PFSK-1 (cell line): ENCODE results near the gene OSBPL10.

Experiments used
- FOXP2 ChIP-seq: optimal IDR thresholded peaks from 2 replicates; pipeline ENCODE3; 2011; ENCODE audit warnings: borderline replicate concordance, control low read depth, inconsistent platforms; ENCODE audit not compliant: insufficient read depth; ENCODE audit errors: extremely low read length, extremely low read depth
- POLR2AphosphoS5 ChIP-seq: IDR thresholded peaks from 2 replicates; pipeline ENCODE4 v1.6.1; 2012; ENCODE audit warnings: low read depth, mild to moderate bottlenecking, control low read depth, low read length, moderate library complexity
- SIN3A ChIP-seq: IDR thresholded peaks from 2 replicates; pipeline ENCODE4 v1.6.1; 2012; ENCODE audit warnings: mild to moderate bottlenecking, low read length, moderate library complexity, borderline replicate concordance; ENCODE audit not compliant: insufficient read depth
- TAF1 ChIP-seq: IDR thresholded peaks from 2 replicates; pipeline ENCODE4 v1.6.1; 2012; ENCODE audit warnings: low read length, control low read depth, borderline replicate concordance; ENCODE audit not compliant: insufficient read depth
- TF ChIP-seq, protein P1 (sequence below), 2 experiments: IDR thresholded peaks; 2 replicates each; pipeline versions ENCODE4 v1.6.1 to v1.8.0; 2011 to 2012; ENCODE audit warnings: low read depth in 2 of 2, low read length in 2 of 2, control low read depth in 1 of 2, inconsistent platforms in 1 of 2, mild to moderate bottlenecking in 1 of 2, moderate library complexity in 1 of 2; ENCODE audit not compliant: insufficient read depth in 1 of 2

The OSBPL10 gene

DNA sequence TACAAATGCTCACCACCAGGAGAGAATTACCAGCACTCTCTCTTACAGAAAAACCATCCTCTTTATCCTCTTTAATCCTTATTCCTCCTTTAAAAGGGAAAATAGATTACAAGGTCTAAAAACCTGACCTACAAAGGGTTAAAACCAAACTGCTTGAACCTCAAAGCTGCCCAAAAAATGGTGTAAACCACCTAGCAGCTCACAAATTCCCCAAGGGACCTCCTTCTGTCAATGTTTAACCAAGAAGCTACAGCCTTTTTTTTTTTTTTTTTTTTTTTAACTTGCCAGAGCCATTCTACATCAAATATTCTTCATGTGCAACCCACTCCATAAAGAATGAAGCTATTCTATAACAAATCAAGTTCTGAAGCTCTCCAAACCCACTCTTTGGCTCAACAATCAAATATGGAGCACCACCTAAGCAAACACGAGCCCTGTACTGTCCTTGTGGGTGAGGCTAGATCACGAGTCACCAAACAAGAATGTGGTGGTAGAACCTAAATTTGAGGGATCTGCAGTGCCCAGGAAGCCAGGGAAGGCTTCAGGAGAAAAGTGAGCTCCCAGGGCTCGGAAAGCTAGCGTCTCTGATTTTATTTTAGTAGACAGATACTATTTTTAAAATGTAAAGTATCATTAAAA lies 20.1 kb downstream of the OSBPL10 start:
- TF ChIP-seq, protein P1, sequence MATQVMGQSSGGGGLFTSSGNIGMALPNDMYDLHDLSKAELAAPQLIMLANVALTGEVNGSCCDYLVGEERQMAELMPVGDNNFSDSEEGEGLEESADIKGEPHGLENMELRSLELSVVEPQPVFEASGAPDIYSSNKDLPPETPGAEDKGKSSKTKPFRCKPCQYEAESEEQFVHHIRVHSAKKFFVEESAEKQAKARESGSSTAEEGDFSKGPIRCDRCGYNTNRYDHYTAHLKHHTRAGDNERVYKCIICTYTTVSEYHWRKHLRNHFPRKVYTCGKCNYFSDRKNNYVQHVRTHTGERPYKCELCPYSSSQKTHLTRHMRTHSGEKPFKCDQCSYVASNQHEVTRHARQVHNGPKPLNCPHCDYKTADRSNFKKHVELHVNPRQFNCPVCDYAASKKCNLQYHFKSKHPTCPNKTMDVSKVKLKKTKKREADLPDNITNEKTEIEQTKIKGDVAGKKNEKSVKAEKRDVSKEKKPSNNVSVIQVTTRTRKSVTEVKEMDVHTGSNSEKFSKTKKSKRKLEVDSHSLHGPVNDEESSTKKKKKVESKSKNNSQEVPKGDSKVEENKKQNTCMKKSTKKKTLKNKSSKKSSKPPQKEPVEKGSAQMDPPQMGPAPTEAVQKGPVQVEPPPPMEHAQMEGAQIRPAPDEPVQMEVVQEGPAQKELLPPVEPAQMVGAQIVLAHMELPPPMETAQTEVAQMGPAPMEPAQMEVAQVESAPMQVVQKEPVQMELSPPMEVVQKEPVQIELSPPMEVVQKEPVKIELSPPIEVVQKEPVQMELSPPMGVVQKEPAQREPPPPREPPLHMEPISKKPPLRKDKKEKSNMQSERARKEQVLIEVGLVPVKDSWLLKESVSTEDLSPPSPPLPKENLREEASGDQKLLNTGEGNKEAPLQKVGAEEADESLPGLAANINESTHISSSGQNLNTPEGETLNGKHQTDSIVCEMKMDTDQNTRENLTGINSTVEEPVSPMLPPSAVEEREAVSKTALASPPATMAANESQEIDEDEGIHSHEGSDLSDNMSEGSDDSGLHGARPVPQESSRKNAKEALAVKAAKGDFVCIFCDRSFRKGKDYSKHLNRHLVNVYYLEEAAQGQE (IDR thresholded peaks at IDR 0.05; ENCODE audit: insufficient read depth in 1 of 2, low read depth in 2 of 2, low read length in 2 of 2) = no peak
- TF ChIP-seq FOXP2 = no peak
- TF ChIP-seq SIN3A = no peak
- TF ChIP-seq POLR2AphosphoS5 = no peak
- TF ChIP-seq TAF1 = no peak

DNA sequence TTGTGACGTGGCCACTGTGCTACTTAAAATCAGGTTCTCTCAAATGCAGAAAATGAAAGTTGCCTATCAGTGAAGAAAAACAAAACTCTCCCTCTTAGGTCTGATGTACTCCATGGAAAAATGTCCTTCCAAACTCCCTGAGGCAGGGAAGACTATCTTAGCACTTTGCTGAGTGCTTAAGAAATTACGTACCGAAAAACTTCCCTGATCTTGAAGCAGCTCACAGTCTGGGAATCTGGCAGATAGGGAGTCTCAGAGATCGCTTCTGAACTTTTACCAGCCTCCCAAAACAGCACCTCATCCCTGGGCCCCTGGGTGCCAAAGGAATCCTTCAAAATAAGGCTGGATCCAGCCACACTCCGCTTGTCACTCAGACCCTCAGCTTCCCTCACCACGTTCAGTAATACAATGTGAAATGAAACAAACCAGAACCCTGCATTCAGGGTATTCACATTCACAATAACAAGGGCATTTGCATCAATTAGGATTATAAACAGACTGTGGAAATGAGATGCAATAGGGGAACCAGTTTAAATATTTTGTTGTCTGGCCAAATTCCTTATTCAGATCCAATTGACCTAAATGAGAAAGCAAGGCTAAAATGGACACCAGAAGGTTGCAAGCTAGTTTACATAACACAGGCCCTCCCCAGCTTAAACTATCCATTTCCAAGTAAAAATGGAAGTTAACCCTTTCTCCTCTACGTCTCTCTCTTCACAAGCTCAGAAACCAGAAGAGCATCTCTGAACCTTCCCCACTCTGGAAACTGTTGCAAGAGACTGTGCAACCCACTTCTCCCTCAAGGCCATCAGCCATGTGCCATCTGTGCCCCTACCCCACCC lies 20.9 kb downstream of the OSBPL10 start:
- no peak for TF ChIP-seq POLR2AphosphoS5
- TF ChIP-seq, protein P1 (IDR thresholded peaks at IDR 0.05; ENCODE audit: insufficient read depth in 1 of 2, low read depth in 2 of 2, low read length in 2 of 2) = no peak
- TF ChIP-seq FOXP2 = no peak
- no peak for TF ChIP-seq SIN3A
- TF ChIP-seq TAF1 = no peak

DNA sequence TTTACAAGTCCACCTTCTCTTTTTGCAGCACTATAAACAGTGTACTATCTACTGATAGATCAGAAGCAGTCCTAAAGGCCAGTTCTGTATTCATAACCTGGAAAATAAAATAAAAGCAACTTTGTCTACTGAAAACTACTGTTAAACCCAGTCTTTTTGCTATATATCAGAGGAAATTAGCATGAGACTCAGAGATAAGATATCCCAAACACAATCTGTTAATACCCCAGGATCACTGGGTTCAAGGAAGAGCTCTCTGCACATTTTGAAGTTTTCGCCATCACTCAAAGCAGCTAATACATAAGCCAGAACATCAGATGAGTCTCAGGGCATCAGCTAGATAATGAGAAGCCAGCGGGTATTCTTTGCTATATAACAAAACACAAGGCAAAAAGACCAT lies 21.8 kb downstream of the OSBPL10 start:
- TF ChIP-seq POLR2AphosphoS5 = no peak
- no peak for TF ChIP-seq FOXP2
- no peak for TF ChIP-seq SIN3A
- TF ChIP-seq, protein P1 (IDR thresholded peaks at IDR 0.05; ENCODE audit: insufficient read depth in 1 of 2, low read depth in 2 of 2, low read length in 2 of 2) = no peak
- TF ChIP-seq TAF1 = no peak

DNA sequence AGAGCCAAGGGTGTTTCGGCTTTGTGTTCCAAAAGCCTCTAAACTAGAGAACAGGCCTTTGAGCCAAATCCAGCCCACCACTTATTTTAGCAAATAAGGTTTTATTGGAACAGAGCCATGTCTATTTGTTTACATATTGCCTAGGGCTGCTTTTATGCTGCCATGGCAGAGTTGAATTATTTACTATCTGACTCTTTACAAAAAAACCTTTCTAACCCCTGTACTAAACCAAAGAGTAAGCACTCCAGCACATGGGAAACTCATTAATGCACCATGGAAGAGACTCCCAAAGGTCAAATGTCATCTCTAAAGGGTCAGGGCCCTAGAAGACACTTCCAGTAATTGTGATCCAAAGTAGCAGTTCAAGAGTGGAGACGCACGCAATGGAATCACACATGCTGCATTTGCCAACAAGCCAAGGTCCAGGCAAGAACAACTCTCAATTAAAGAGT lies 22.3 kb downstream of the OSBPL10 start:
- TF ChIP-seq, protein P1 (IDR thresholded peaks at IDR 0.05; ENCODE audit: insufficient read depth in 1 of 2, low read depth in 2 of 2, low read length in 2 of 2) = no peak
- TF ChIP-seq FOXP2 (no peak), SIN3A (no peak), POLR2AphosphoS5 (no peak)
